HG03342 (cell line): ENCODE results near the gene SPAG9.
A peak's percentile ranks its signal among the peaks of the same experiment; 100 is the strongest.

ENCODE experiments used
- ATAC-seq: cut with Tn5 transposase; IDR thresholded peaks from one replicate; pipeline ENCODE4 v1.9.1; 2021; ENCODE audit warnings: mild to moderate bottlenecking, moderate library complexity; ENCODE audit not compliant: unreplicated experiment

Gene SPAG9

DNA sequence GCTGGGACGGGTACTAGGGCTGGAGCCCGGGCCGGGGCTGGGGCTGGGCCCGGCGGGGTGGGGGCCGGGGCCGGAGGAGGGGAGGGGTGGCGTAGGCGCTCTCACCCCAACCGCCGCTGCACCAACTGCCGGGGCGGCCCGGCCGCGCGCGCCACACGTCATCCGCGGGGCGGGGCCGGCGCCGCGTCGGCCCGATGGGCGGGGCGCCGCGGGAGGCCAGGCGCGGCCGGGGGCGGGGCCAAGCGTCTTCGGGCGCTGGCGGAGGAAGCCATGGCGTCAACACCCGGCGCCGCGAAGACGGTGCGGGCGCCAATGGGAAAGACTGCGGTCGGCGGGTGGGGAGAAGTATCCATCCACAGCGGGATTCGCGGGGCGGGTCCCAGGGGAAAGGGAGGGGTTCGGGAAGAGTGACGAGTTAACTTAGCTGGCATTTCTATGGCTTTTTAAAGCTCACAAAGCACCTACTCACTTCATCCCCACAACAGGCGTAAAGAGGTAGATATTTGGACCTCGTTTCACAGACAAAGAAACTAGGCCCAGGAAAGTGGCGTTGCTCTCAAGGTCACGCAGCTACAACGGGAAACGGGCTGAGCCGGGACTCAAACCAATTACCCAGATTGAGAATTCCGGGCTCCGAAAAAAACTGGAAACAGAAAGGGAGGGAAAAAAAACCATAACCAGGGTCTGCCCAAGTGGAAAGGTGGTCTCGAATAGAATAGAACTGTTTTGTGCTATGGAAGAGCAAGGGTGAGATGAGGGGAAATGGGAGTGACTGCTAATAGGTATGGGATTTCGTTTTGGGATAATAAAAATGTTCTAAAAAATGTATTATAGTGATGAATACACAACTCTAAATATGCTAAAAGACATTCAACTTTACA lies at the start of gene SPAG9:
TSS of gene SPAG9 (minus strand) at position 130 of the 881 bp plus-strand sequence. CDS start 212 bp downstream, outside the sequence.
- peak; percentile 61 for ATAC-seq

DNA sequence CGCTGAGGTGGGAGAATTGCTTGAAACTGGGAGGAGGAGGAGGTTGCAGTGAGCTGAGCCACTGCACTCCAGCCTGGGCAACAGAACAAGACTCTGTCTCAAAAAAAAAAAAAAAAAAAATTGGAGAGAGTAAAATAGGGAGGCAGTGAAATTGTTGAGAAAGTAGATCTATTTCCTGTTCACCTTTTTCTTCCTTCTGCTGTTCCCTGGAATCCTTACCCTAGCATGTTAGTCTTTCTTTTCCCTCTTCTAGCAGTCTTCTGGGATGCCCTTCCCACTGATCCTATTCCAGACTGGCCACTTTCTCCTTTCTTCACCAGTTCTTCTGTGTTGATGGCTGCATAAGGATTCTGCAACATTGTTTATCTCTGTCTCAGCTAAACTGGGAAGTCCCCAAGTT lies 48.7 kb upstream of the SPAG9 start:
- ATAC-seq, result no peak

DNA sequence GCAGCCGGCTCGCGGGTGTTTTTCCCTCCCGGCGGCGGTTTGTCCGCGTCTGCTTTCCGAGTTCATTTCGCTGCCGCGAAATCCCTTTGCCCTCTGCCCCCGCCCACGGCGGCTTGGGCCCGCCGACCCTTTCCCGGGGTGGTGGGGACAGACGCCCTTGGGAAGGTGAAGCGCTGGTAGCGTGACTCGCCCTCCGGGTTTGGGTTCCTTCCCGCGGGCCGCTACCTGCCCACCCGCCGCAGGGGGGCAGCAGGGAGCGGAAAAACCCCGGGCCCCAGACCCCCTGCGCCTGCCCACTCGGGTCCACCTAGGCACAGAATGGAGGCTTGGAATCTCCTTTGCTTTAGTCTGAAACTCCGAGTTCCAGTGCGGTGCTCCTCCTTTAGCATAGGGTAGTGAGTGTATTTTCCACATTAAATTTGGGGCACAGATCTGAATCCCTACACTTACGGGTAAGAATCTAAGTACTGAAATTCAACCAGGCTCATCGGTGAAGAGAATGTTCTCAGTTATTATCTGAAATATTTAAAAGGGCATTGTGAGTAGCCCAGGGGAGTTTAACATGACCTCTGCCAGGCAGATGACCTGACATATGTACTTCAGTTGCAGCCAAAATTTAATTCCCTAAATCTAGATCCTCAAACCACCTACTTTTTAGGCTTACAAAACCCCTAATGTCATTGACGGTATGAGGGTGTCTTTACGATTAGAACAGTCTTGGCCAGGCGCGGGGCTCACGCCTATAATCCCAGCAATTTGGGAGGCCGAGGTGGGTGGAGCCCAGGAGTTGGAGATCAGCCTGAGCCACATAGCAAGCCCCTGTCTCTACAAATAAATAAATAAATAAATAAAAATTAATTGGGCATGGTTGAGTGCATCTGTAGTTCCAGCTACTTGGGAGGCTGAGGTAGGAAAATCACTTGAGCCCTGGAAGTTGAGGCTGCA lies 46.6 kb upstream of the SPAG9 start:
- ATAC-seq, result peak; percentile 45

GRCh38 chr17:51166198-51166986 lies 45.7 kb upstream of the SPAG9 start, which contains the start of gene NME2:
Gene NME2 (plus strand): TSS chr17:51166411. CDS start chr17:51166831, 420 bp downstream.
- peak; percentile 77 for ATAC-seq

- ATAC-seq, result peak; percentile 19
Measured at GRCh38 chr17:51165680-51166197, 45.1 kb upstream of the SPAG9 start.

DNA sequence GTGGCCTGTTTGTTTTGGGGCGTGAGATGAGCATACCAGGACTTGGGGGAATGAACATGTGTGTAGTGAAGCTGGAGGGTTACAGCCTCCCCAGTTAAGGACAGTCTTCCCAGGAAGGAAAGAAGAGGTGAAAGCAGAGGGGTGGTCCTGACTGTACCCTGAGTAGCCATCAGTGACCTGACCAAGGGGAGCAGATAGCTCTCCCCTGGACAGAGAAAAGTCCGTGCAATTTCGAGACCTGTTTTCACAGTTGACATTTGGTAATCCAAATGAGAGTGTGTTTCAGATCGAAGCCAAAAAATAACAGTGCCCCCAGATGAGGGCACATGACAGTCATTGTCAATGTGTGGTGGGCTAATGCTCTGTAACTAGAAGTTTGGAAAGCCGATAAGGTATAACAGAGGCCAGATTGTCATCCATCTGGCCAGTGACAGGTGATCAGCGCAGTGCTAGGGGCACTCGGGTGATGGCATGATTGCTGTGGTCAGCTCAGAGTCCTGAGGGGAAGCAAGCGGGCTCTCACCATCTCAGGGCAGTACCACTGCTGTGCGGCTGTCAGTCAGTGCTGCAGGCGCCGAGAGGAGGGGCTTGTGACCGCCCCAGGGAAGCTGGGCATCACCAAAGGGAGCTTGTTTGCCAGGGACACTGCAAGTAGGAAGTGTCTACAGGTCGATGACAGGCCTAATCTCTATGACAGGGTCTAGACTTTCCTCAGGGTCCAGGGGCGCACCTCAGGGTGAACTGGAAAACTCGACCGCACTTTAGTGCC lies 44.4 kb upstream of the SPAG9 start:
- ATAC-seq, result no peak

- ATAC-seq, result no peak
Measured at GRCh38 chr17:51161541-51161940, 40.9 kb upstream of the SPAG9 start.

GRCh38 chr17:51159604-51160003 lies 38.9 kb upstream of the SPAG9 start:
- ATAC-seq, result no peak

DNA sequence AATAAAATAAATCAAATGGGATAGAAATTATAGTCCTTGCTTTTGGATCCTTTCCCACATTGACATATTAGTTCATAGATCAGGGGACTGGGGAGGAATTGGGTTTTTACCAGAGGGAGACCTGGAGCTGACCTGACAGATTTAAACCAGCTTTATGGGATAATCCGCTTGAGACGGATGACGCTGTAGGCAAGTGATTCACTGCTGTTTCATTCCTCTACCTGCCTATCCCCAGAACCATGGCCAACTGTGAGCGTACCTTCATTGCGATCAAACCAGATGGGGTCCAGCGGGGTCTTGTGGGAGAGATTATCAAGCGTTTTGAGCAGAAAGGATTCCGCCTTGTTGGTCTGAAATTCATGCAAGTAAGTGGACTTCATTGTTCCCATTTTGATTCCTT lies 34.7 kb upstream of the SPAG9 start:
- ATAC-seq, result no peak

DNA sequence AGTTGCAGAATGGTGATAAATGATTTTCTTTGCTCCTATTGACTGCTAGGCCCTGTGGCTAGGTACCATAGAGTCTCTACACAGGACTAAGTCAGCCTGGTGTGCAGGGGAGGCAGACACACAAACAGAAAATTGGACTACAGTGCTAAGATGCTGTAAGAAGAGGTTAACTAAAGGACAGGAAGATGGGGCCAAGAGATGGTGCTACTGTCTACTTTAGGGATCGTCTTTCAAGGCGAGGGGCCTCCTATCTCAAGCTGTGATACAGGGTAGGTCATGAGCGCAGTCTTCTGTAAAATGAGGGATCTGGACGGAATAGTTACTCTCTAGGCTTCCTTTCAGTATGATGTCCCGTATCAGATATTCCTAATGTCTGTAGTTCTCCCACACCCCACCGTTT lies 33.5 kb upstream of the SPAG9 start:
- no peak for ATAC-seq

DNA sequence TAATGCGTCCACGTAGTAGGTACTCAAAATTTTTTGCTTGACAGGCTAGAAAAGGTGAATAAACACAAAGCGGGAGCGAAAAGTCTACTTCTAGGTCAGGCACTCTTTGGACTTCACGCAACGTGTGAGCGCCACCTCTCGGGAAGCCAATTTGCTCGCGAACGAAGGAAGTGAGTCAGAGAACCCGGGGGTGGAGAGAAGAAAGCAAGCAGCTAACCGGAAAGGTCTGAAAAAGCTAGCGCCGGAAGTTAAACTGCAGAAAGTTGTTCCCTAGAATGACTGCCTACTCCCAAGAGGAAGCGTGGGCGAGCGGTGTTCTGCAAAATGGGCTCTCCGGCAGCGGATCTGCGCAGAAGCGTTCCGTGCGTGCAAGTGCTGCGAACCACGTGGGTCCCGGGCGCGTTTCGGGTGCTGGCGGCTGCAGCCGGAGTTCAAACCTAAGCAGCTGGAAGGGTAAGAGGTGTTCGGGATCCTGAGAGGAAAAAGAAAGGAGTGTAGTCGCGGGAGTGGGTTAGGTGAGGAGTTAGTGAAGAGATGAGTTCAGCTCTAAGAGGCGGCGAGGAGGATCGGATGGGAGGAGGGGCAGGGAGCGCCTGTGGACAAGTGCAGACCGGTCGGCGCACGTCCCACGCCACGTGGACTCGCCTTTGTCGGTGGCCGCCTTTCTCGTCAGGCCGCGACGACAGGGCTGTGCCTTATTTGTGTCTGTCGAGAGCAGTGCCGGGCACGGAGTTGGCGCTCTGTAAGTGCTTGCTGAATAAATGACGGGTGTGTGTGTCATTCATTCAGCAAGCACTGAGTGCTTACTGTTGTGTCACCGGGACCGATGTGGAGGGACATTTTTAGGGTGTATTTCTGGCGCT lies 32.8 kb upstream of the SPAG9 start, which contains the start of gene NME1:
TSS of gene NME1 (plus strand) at position 350 of the 863 bp plus-strand sequence. CDS start 2,096 bp downstream, outside the sequence.
- ATAC-seq, result peak; percentile 93

GRCh38 chr17:51152766-51153209 lies 32.1 kb upstream of the SPAG9 start:
- no peak for ATAC-seq

DNA sequence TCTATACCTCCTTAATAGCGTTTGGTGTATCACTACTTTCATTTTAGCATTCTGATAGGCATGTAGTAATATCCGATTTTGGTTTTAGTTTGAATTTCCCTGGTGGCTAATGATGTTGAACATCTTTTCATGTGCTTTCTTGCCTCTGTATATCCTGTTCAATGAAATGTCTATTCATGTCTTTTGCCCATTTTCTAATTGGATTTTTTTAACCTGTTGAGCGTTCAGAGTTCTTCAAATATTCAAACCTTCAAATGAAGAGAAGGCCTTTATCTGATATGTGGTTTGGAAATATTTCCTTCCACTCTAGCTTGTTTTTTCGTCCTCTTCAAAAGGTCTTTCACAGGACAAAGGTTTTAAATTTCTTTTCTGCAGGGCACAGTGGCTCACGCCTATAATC lies 30.3 kb upstream of the SPAG9 start:
- no peak for ATAC-seq

- ATAC-seq, result no peak
Measured at GRCh38 chr17:51149163-51149562, 28.5 kb upstream of the SPAG9 start.

GRCh38 chr17:51147650-51148049 lies 27.0 kb upstream of the SPAG9 start:
- no peak for ATAC-seq

DNA sequence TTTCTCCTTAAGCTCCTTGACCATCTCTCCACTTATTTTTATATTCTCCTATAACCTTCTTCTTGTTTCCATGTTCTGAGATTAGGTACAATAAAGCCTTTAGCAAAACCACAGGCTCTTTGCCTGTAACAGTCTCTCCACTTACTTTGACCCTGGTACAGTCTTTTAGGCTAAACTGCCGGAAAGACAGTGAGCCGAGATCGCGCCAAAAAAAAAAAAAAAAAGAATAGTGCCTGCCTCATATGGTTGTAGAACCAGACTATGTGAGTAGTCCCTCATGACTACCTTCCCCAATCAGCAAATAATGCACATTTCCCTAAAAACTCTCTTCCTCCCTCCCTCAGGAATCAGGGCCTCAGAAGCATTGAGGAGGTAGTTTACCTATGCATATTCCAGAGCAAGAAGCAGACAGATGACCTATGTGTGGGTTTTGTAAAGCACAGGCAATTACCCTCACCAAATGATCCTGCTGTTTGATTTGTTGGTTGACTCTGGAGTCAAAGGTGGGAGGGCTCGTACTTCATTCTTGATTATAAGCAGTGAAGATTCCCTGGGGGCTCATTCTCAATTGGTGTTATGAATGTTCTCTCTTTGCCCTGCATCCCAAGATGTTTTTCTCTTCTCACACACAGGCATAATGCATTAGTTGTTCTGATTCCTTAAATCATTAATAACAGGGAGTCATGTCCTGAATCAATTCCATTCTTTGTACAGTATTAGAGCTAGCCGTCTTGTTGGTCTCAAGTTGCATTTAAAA lies 23.8 kb upstream of the SPAG9 start:
- no peak for ATAC-seq

DNA sequence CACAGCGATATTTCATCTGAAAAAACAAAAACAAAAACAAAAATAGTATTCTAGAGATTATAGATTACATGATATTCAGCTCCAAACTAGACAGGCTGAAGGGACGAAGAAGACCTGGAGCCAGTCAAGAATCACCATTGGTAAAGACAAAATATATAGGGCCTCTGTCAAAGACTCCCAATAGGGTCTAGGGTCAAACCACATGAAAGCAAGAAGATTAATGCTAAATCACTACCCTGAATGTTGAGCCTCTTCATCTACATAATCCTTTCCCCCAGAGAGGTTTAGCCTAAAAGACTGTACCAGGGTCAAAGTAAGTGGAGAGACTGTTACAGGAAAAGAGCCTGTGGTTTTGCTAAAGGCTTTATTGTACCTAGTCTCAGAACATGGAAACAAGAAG lies 21.9 kb upstream of the SPAG9 start:
- ATAC-seq, result no peak

- ATAC-seq, result no peak
Measured at GRCh38 chr17:51135956-51136355, 15.3 kb upstream of the SPAG9 start.
